ACC112 (cell line): ENCODE data around the gene ZNF692.
A peak's percentile ranks its signal among the peaks of the same experiment; 100 is the strongest.

Source experiments
- H2AFZ ChIP-seq: fragments of 200-600 bp; sonication (generic); one replicate; pipeline ENCODE4 v1.6.0; 2017; ENCODE audit warnings: antibody characterized with exemption, low read length; ENCODE audit not compliant: unreplicated experiment
- H3K27ac ChIP-seq: fragments of 200-600 bp; sonication (generic); 2 replicates; pipeline ENCODE4 v1.5.1; 2014; ENCODE audit warnings: low read depth, mild to moderate bottlenecking, antibody characterized with exemption, low read length, moderate library complexity
- H3K27me3 ChIP-seq: fragments of 200-600 bp; sonication (generic); 2 replicates; pipeline ENCODE4 v1.6.1; 2014; ENCODE audit warnings: mild to moderate bottlenecking, antibody characterized with exemption, low read length, moderate library complexity, mixed read lengths; ENCODE audit not compliant: insufficient read depth
- H3K36me3 ChIP-seq: fragments of 200-600 bp; sonication (generic); 2 replicates; pipeline ENCODE4 v1.6.1; 2016; ENCODE audit warnings: mild to moderate bottlenecking, antibody characterized with exemption, low read length, moderate library complexity, mixed read lengths; ENCODE audit not compliant: insufficient read depth
- H3K4me1 ChIP-seq: fragments of 200-600 bp; sonication (generic); one replicate; pipeline ENCODE4 v1.6.1; 2016; ENCODE audit warnings: low read length, mixed read lengths; ENCODE audit not compliant: insufficient read depth, unreplicated experiment, control insufficient read depth
- H3K4me3 ChIP-seq: fragments of 200-600 bp; sonication (generic); 2 replicates; pipeline ENCODE4 v1.5.1; 2014; ENCODE audit warnings: mild to moderate bottlenecking, low read depth, low read length
- H3K79me2 ChIP-seq: fragments of 200-600 bp; sonication (generic); one replicate; pipeline ENCODE4 v1.6.0; 2016; ENCODE audit warnings: low read length; ENCODE audit not compliant: control insufficient read depth, unreplicated experiment, insufficient read depth

Gene ZNF692

DNA sequence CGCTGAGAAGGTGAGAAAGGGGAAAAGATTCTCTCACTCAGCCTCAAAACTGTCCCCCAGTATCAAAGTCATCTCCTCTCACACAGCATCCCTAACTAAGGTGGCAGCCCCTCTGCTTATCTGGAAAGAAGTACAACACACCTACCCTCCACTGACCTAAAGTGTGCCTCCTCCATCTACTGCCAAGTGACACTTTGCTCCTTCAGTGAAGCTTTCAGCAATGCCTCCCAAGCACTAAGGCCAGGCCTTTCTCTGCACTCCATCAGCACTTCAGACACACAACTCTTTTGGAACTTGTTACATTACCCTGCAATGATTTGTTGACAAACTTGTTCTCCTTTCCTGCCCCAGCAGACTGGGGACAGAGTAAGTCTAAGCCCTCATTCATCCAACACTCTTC is 34.6 kb downstream of the ZNF692 start:
- peaks cover 53% of the 10 kb centered on the region for H3K79me2 ChIP-seq
- peak overlapping the region; percentile 99 for H3K4me3 ChIP-seq
- H3K27me3 ChIP-seq: no peaks in the 10 kb centered on the region
- H3K36me3 ChIP-seq: peaks cover 10% of the 10 kb centered on the region; the same call in 1 of the 2 replicates
- no peak overlapping the region for H2AFZ ChIP-seq
- H3K4me1 ChIP-seq: peaks cover 60% of the 10 kb centered on the region
- H3K27ac ChIP-seq: peak overlapping the region; percentile 94

DNA sequence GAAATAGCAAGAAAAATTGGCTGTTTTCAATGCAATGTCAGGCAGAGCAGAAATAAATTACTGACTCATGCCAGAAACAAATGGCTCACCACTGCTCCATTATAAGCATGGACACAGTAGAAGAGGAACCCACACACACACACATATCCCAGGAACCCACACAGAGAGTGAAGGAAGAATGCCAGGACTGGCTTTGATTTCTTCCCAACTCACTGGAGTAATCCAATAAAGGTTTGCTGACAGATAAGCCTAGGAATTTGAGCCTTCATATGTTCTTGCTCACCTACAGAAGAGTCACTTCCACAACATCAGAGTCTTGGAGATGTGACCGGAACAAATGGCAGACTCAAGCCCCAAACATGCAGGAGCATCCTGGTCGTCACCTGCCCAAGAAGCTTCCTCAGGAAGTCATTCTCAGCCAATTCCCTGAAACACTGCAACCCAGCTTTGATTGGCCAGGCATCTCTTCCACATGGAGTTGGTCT is 35.3 kb downstream of the ZNF692 start:
- H3K4me1 ChIP-seq: peaks cover 57% of the 10 kb centered on the region
- peaks cover 10% of the 10 kb centered on the region; the same call in 1 of the 2 replicates for H3K36me3 ChIP-seq
- H3K79me2 ChIP-seq: peaks cover 60% of the 10 kb centered on the region
- peak overlapping the region; percentile 99 for H3K4me3 ChIP-seq
- no peak overlapping the region for H2AFZ ChIP-seq
- peak overlapping the region; percentile 94 for H3K27ac ChIP-seq
- no peaks in the 10 kb centered on the region for H3K27me3 ChIP-seq

DNA sequence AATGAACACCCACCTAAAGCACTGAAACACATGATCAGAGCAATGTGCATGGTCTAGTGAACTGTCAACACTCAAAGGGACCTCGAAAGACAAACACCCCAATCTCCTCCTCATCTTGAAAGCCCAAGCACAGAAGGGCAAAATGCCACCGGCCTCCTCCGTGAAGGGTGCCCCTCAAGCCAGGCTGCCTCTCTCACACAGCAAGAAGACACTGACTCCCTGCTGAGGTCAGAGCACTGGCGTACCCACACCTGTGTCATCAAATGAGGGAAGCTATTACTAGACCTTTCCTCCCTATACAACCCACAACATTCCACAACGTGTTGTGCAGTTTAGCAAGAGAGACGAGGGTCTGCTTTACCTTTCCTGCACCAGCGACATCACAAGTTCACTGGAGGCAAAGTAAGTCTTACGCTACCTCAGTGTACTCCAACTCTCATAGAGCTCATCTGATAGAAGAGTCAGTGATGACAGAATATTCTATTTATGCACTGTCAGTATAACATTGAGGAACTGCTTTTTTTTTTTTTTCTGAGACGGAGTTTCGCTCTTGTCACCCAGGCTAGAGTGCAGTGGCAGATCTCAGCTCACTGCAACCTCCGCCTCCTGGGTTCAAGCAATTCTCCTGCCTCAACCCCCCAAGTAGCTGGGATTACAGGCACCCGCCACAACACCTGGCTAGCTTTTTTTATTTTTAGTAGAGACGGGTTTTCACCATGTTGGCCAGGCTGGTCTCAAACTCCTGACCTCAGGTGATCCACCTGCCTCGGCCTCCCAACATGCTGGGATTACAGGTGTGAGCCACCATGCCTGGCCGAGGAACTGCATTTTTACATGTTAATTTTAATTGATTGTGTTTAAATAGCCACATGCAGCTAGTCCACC is 36.5 kb downstream of the ZNF692 start:
- Histone ChIP-seq H3K36me3 (peaks cover 10% of the 10 kb centered on the region; the same call in 1 of the 2 replicates), H3K79me2 (peaks cover 64% of the 10 kb centered on the region), H3K4me1 (peaks cover 52% of the 10 kb centered on the region), H3K4me3 (peak overlapping the region; percentile 99), H3K27me3 (no peaks in the 10 kb centered on the region), H2AFZ (no peak overlapping the region), H3K27ac (peak overlapping the region; percentile 94)

DNA sequence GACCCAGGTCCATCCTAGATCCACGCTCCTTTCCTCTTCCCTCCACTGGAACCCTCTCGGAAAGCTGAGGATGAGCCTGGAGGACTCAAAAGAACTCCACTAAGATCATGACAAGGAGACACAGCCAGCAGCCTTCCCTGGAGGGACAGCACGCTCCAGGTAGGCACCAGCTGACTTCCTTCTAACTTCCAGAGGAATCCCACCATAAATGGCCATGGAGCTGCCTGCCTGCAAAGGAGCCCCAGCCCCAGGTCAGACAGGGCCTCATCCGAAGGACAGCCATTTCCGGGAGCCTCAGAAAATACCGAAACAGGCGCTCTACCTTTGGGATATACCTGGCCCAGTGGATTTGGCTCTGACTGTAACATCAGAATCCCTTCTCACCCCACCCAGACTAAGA is 37.2 kb downstream of the ZNF692 start:
- Histone ChIP-seq H3K27me3 (no peaks in the 10 kb centered on the region), H2AFZ (no peak overlapping the region), H3K36me3 (peaks cover 10% of the 10 kb centered on the region; the same call in 1 of the 2 replicates), H3K27ac (peak overlapping the region; percentile 72), H3K4me3 (peak overlapping the region; percentile 21; the same call in 1 of the 2 replicates), H3K79me2 (peaks cover 64% of the 10 kb centered on the region), H3K4me1 (peaks cover 49% of the 10 kb centered on the region)

DNA sequence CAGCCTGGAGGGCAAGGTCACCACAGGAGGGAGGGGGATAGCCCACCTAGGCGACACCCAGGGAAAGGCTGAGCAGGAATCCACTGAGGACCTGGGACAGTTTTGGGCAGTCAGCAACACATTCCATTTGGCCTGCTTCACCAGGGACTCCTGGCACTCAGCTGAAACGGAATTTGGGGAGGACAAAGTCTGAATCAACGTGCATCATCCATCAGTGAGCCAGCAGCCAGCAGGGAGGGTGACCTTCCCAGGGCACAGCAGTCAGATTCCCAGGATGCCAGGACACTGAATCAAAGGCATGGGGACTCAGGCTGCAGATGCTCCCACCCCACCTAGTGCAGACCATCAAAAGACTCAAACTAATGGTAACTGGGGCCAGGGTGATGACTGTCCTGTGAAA is 37.8 kb downstream of the ZNF692 start:
- no peaks in the 10 kb centered on the region for H3K27me3 ChIP-seq
- peaks cover 10% of the 10 kb centered on the region; the same call in 1 of the 2 replicates for H3K36me3 ChIP-seq
- peaks cover 64% of the 10 kb centered on the region for H3K79me2 ChIP-seq
- no peak overlapping the region for H2AFZ ChIP-seq
- H3K27ac ChIP-seq: peak overlapping the region; percentile 72
- H3K4me1 ChIP-seq: peaks cover 49% of the 10 kb centered on the region
- H3K4me3 ChIP-seq: peak overlapping the region; percentile 21; the same call in 1 of the 2 replicates

DNA sequence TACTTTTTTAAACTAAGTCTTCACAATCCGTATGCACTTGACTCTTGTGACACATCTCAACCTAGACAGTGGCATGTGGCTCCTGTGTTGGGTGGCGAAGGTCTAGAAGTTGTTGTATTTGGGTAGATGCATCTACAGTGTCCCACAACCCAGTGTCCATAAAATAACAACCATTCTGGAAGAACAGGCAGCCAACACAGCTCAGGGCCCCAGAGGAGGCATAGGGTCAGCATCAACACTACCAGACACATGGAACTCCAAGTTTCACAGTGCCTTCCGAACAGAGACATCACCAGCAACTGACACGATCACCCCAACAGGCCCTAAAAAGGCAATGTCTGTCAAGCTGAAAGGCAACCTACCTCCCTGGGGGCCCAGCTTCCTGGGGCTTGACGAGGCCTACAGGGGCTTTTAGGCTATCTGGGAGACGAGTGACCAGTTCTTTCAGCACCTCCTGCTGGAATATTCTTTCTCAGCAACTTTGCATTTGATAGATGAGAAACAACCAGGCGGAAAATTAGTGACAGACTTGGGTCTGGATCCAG is 38.8 kb downstream of the ZNF692 start:
- Histone ChIP-seq H3K36me3 (peaks cover 10% of the 10 kb centered on the region; the same call in 1 of the 2 replicates), H3K27ac (peak overlapping the region; percentile 72), H3K27me3 (no peaks in the 10 kb centered on the region), H3K4me3 (no peak overlapping the region), H3K79me2 (peaks cover 59% of the 10 kb centered on the region), H3K4me1 (peaks cover 49% of the 10 kb centered on the region), H2AFZ (no peak overlapping the region)

DNA sequence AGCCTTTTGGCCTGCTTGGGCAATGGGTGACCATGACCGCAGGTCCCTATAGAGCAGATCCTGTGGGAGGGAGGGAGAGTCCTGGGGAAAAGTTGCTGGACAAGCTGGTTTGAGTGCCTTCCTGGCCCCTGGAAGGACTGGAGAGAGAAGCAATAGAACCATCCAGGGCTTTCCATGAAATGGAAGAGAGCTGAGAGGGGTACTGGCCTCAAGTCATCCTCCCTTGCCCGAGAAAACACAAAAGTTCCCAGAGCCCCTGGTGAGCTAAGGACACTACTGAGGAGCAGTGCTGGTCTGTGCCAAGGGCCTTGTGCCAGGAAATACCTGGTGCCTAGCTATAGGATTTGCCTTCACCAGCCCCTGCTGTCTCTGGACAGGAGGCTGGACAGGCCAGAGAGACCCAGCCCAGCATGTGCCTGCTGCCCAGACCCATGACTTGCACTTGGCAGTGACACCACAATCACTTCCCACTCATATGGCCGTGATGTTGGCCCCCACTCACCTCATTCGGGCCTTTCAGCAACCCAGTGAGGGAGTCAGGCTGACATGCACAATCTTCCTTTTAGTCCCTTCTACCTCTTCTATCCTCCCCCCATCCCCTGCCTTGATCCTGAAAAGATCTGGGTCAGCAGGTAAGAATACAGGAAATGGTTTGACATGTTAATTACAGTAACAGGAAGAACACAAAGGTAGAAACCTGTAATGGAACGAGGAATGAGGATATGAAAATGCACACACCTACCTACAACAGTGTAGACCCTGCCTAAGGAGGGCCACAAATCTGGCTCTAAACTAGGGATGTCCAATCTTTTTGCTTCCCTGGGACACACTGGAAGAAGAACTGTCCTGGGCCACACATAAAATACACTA is 40.1 kb downstream of the ZNF692 start:
- H3K4me1 ChIP-seq: peaks cover 35% of the 10 kb centered on the region
- peaks cover 45% of the 10 kb centered on the region for H3K79me2 ChIP-seq
- no peak overlapping the region for H3K27ac ChIP-seq
- H3K36me3 ChIP-seq: peaks cover 21% of the 10 kb centered on the region; the same call in 1 of the 2 replicates
- no peak overlapping the region for H3K4me3 ChIP-seq
- no peak overlapping the region for H2AFZ ChIP-seq
- H3K27me3 ChIP-seq: no peaks in the 10 kb centered on the region

DNA sequence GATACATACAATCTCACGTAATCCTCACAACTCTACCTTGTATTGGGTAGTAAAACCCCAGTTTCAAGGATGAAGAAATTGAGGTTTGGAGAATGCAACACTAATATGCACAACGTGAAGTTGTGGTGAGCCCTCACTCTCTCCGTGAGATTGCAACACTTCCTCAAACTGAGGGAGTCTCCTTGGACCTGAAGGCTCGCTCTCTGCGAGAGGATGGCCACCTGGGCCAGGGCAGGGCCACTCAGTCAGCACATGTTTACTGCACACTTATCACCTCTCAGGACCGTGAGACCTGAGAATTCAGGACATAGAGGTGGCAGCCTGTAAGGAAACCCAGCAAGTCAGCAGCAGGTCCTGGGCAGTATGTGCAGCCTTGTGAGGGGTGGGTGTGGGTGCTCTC is 41.8 kb downstream of the ZNF692 start:
- Histone ChIP-seq H2AFZ (no peak overlapping the region), H3K27ac (no peak overlapping the region), H3K4me1 (peaks cover 21% of the 10 kb centered on the region), H3K36me3 (peaks cover 22% of the 10 kb centered on the region; the same call in 1 of the 2 replicates), H3K4me3 (no peak overlapping the region), H3K27me3 (no peaks in the 10 kb centered on the region), H3K79me2 (peaks cover 30% of the 10 kb centered on the region)

DNA sequence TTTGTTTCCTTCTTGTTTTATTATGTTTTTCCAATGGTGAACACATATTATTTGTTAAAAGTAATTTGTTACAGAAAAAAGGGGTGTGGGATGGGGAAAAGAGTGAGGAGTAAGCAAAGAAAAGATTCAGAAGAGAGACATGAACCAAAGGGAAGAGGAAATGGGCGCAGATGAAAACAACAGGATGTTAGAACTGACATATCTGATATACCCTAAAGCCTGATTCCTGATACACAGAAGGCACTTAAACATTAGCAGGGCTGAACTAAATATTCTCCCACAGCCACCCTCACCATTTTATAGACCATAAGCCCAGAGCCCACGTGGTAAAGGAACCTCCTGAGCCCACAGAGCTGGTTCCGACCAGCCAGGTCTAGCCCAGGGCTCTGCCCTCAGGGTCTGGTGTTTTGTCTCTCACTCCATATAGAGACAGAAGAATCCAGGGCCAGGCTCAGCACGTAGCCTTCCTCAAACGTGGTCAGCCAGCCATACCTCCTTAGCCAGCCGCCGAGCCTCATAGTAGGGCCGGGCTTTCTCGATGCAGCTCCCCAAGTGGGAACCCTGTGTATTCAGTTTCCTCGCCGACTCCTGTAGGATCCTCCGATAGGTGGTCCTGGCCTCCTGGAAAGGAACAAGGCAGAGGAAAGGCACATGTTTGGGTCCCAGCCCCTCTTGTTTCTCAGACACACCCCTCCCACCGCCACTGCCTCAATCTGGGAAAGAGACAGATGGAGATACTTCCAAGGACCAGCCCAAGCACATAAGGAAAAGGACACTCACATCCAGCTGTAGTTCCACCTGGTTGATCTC is 42.6 kb downstream of the ZNF692 start:
- Histone ChIP-seq H3K79me2 (peaks cover 25% of the 10 kb centered on the region), H3K4me1 (peaks cover 14% of the 10 kb centered on the region), H3K4me3 (no peak overlapping the region), H3K36me3 (peaks cover 22% of the 10 kb centered on the region; the same call in 1 of the 2 replicates), H3K27me3 (no peaks in the 10 kb centered on the region), H2AFZ (no peak overlapping the region), H3K27ac (no peak overlapping the region)
